K562 (cell line): ENCODE results near the gene CENPA. TPM values are rescaled to one million over a fixed set of nuclear protein-coding genes. Genes with fewer than 3 reads are reported as not detected.

Experiments
- FOXK1 ChIP-seq: sonication (generic); formaldehyde crosslinking; IDR thresholded peaks from 2 replicates; pipeline ENCODE4 v1.8.0; 2022; ENCODE audit warnings: missing genetic modification reagents, mild to moderate bottlenecking, borderline replicate concordance
- ZNF766 ChIP-seq: fragments of 200-800 bp; sonication (Bioruptor generic); conservative IDR thresholded peaks from 2 replicates; pipeline ENCODE4 v1.6.1; 2016; ENCODE audit warnings: missing genetic modification characterization, missing compliant biosample characterization
- polyA plus RNA-seq, 8 experiments: library from polyadenylated mRNA; depleted of rRNA in 4 of 8; stranded (reverse) in 5 of 8; unstranded in 3 of 8; fragments of >200 nt; fragmentation: Nextera tagmentation in 2 of 8; fragmentation: Illumina TruSeq in 1 of 8; extraction: Ambion mirVana in 2 of 8; extraction: Trizol in 1 of 8; gene quantifications; 2 replicates each; pipeline versions ENCODE4 v1.2.1 to v1.2.3, GENCODE V29; 2011 to 2014; ENCODE audit warnings: inconsistent platforms in 1 of 8, missing spikeins in 1 of 8
- total RNA-seq, 7 experiments: library from RNA; depleted of rRNA in 6 of 7; stranded (reverse); fragments of >200 nt in 6 of 7; fragmentation: Illumina TruSeq in 2 of 7; extraction: Trizol in 2 of 7; gene quantifications; 2 replicates each; pipeline versions ENCODE4 v1.2.1 to v1.2.3, GENCODE V29; 2011 to 2021; ENCODE audit warnings: low replicate concordance in 1 of 7
- TF ChIP-seq, protein P1 (sequence below), 3 experiments: fragments of 200-800 bp in 1 of 3; fragments of 250-450 bp in 1 of 3; fragments of 450-650 bp in 1 of 3; sonication (Bioruptor Pico) in 1 of 3; sonication (Bioruptor generic) in 1 of 3; formaldehyde crosslinking in 1 of 3; IDR thresholded peaks; 2 replicates each; pipeline versions ENCODE4 v1.6.1 to v1.8.0; 2016 to 2022; ENCODE audit warnings: mild to moderate bottlenecking in 2 of 3, missing genetic modification characterization in 2 of 3, missing compliant biosample characterization in 1 of 3, moderate library complexity in 1 of 3
- TF ChIP-seq, protein P2 (sequence below), 2 experiments: IDR thresholded peaks in 1 of 2; conservative IDR thresholded peaks in 1 of 2; 2 replicates each; pipeline ENCODE4 v1.6.1; 2016; ENCODE audit warnings: low read depth in 2 of 2, mild to moderate bottlenecking in 1 of 2, missing compliant biosample characterization in 1 of 2, missing genetic modification characterization in 1 of 2, moderate library complexity in 1 of 2
- TF ChIP-seq, protein P3 (sequence below), 2 experiments: fragments of 450-650 bp; IDR thresholded peaks; 2 replicates each; pipeline ENCODE4 v1.6.1; 2016; ENCODE audit warnings: mild to moderate bottlenecking in 2 of 2, borderline replicate concordance in 1 of 2, low read depth in 1 of 2, moderate library complexity in 1 of 2

The CENPA gene
- total and polyA plus RNA-seq, 9 of the 15 experiments (the other 6 are each of a cell fraction or from before 2014, with no cell fraction given), result 11.3 to 61.7 (median 44.7) TPM

DNA sequence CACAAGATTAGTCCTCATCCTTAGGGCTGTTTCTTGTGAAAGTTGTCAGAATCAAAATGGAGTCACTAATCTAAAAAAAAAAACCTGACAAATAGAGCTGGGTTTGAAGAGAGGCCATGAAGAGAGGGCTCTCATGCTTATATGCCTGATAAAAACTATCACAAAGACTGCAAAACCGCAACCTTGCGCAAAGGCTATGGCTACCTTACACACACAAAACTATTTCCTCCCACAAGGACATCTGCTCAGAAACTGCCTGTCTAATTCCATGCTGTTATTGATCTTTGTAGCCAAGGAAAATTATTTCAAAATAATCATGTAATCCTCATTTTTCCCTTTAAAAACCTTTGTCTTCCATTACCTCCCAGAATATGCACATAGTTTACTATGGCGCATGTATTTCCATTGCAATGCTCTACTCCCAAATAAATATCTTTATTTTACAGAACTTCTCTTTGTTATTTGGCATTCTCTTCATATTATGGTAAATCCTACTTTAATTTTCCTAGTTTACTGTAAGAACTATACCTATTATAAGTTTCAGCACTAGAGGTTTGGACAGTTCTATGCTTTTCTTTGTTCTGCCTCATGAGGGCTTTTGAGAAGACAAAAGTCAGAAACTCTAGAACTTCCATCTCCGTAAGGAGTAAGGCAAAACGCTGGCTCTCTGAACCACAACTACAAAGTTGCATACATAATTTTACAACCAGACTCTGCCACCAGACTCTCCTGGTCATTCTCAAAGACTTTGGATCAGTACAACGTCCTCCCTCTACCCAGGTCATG lies 52.5 kb downstream of the CENPA start (continued):
- TF ChIP-seq, protein P1, sequence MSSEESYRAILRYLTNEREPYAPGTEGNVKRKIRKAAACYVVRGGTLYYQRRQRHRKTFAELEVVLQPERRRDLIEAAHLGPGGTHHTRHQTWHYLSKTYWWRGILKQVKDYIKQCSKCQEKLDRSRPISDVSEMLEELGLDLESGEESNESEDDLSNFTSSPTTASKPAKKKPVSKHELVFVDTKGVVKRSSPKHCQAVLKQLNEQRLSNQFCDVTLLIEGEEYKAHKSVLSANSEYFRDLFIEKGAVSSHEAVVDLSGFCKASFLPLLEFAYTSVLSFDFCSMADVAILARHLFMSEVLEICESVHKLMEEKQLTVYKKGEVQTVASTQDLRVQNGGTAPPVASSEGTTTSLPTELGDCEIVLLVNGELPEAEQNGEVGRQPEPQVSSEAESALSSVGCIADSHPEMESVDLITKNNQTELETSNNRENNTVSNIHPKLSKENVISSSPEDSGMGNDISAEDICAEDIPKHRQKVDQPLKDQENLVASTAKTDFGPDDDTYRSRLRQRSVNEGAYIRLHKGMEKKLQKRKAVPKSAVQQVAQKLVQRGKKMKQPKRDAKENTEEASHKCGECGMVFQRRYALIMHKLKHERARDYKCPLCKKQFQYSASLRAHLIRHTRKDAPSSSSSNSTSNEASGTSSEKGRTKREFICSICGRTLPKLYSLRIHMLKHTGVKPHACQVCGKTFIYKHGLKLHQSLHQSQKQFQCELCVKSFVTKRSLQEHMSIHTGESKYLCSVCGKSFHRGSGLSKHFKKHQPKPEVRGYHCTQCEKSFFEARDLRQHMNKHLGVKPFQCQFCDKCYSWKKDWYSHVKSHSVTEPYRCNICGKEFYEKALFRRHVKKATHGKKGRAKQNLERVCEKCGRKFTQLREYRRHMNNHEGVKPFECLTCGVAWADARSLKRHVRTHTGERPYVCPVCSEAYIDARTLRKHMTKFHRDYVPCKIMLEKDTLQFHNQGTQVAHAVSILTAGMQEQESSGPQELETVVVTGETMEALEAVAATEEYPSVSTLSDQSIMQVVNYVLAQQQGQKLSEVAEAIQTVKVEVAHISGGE (CRISPR knock-in tag; IDR thresholded peaks at IDR 0.05), result peak in 1 of 3 experiments; percentile 19; a peak in 1 of 6 replicates
- TF ChIP-seq, protein P2, sequence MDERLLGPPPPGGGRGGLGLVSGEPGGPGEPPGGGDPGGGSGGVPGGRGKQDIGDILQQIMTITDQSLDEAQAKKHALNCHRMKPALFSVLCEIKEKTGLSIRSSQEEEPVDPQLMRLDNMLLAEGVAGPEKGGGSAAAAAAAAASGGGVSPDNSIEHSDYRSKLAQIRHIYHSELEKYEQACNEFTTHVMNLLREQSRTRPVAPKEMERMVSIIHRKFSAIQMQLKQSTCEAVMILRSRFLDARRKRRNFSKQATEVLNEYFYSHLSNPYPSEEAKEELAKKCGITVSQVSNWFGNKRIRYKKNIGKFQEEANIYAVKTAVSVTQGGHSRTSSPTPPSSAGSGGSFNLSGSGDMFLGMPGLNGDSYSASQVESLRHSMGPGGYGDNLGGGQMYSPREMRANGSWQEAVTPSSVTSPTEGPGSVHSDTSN (CRISPR knock-in tag; IDR thresholded peaks at IDR 0.05; ENCODE audit: low read depth), result no peak
- TF ChIP-seq, protein P2 (tag; conservative IDR thresholded peaks at IDR 0.05; ENCODE audit: low read depth), result no peak
- no peak for TF ChIP-seq FOXK1 (CRISPR knock-in tag)
- peak; percentile 42; the same call in 1 of the 2 replicates for TF ChIP-seq ZNF766
- TF ChIP-seq, protein P3, sequence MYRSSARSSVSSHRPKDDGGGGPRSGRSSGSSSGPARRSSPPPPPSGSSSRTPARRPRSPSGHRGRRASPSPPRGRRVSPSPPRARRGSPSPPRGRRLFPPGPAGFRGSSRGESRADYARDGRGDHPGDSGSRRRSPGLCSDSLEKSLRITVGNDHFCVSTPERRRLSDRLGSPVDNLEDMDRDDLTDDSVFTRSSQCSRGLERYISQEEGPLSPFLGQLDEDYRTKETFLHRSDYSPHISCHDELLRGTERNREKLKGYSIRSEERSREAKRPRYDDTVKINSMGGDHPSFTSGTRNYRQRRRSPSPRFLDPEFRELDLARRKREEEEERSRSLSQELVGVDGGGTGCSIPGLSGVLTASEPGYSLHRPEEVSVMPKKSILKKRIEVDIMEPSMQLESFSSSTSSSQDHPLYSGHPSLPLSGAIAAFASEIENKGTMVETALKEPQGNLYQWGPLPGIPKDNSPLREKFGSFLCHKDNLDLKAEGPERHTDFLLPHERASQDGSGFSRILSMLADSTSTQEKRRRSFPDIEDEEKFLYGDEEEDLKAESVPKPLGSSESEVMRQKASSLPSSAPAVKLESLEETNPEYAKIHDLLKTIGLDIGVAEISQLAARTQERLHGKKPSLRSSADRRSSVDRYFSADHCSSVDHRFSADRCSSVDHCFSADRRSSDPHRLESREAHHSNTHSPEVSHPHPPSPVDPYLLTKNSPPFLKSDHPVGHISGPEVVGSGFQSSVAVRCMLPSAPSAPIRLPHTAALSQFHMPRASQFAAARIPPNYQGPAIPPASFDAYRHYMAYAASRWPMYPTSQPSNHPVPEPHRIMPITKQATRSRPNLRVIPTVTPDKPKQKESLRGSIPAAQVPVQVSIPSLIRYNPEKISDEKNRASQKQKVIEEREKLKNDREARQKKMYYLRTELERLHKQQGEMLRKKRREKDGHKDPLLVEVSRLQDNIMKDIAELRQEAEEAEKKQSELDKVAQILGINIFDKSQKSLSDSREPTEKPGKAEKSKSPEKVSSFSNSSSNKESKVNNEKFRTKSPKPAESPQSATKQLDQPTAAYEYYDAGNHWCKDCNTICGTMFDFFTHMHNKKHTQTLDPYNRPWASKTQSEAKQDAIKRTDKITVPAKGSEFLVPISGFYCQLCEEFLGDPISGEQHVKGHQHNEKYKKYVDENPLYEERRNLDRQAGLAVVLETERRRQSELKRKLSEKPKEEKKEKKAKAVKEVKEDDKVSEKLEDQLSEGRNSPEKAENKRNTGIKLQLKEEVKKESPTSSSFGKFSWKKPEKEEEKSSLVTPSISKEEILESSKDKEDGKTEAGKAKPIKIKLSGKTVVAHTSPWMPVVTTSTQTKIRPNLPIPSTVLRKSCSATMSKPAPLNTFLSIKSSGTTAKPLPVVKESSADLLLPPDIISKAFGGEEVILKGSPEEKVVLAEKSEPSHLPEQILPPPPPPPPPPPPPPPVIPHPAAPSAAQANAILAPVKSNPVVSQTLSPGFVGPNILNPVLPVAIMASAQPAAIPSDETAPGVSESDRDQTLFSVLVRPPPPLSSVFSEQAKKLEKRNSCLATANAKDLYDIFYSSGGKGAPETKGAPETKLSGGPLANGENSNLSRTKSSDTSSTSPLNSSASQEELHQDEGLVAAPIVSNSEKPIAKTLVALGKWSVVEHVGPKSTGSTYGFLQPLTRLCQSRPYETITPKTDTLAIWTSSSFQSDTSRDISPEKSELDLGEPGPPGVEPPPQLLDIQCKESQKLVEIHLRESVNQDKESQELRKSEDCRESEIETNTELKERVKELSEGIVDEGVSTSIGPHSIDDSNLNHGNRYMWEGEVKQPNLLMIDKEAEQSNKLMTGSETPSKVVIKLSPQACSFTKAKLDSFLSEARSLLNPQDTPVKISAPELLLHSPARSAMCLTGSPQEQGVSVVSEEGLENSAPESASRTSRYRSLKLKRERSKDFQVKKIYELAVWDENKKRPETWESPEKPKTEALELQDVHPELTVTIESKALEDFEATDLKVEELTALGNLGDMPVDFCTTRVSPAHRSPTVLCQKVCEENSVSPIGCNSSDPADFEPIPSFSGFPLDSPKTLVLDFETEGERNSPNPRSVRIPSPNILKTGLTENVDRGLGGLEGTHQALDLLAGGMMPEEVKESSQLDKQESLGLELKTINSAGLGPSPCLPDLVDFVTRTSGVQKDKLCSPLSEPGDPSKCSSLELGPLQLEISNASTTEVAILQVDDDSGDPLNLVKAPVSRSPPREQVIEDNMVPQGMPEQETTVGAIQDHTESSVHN (IDR thresholded peaks at IDR 0.05; ENCODE audit: borderline replicate concordance in 1 of 2, low read depth in 1 of 2), result no peak
